Lower leg skin (tissue), 4 donors: ENCODE measurements around the gene CNDP2. TPM values are rescaled to one million over a fixed set of nuclear protein-coding genes. Genes with fewer than 3 reads are reported as not detected.
"Not testable (repeated sequence)": the region's sequence is repeated elsewhere in the genome, so short reads cannot be mapped to it uniquely, and the experiment has no call there.

Experiments used
- DNase-seq, 2 donors: peaks; one replicate each; pipeline ENCODE4 v3.0.0-alpha.2; 2019; ENCODE audit warnings: low spot score in 2 of 2
- H3K4me3 ChIP-seq: fragments of 200-600 bp; sonication (generic); 2 replicates; pipeline ENCODE4 v1.5.1; 2017; ENCODE audit warnings: mild to moderate bottlenecking, low read depth; ENCODE audit not compliant: poor library complexity, severe bottlenecking
- POLR2A ChIP-seq, 2 donors: fragments of 450-650 bp; IDR thresholded peaks; one replicate each; pipeline ENCODE4 v1.6.1; 2016 to 2017; ENCODE audit warnings: antibody characterized with exemption in 2 of 2, mild to moderate bottlenecking in 1 of 2, moderate library complexity in 1 of 2
- WGBS, 2 donors: methylation state at CpG; one replicate each; pipeline ENCODE4 v1.1.5; 2018; 5-methylcytosine and 5-hydroxymethylcytosine counted together
- intact Hi-C: fragments of 100-400 bp; cut with DNase I; formaldehyde crosslinking; loops from one replicate; pipeline ENCODE4 v1.15.0; 2023; ENCODE audit warnings: low total_unique reads
- total RNA-seq, 4 donors: library from RNA; depleted of rRNA; stranded (reverse); fragments of >200 nt; gene quantifications; one replicate each; pipeline ENCODE4 v1.1.0, GENCODE V29; 2016
- TF ChIP-seq, protein P1 (sequence below), 3 donors: fragments of 450-650 bp; IDR thresholded peaks; one replicate each; pipeline ENCODE4 v1.5.1; 2016; ENCODE audit warnings: antibody characterized with exemption in 3 of 3, mild to moderate bottlenecking in 3 of 3, moderate library complexity in 2 of 3

CNDP2 gene
- total RNA-seq, 4 donors from 2014 or later, result 56.0 to 78.2 (median 73.0) TPM

DNA sequence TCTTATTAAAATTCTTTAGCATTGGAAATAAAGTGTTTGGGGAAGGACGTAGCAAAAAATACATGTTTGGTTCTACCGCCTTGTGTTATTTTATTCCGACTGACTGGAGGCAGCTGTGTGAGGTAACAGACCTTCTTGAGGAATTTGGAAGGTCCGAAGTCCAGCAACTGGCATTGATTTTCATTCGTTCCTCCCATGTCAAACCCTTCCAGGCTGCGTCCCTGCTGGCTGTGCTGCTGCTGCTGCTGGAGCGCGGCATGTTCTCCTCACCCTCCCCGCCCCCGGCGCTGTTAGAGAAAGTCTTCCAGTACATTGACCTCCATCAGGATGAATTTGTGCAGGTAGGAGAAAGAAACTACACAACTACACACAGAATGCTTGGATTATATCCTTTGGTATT lies 60.0 kb downstream of the CNDP2 start:
- DNase-seq, result no peak
- intact Hi-C loops, result loop anchor here (10.0 kb wide), 1 partner anchor 201 kb away; no protein-coding TSS in a partner anchor
- 86 to 91% methylated on average over 11 of the region's 11 CpGs for WGBS, 2 donors
- H3K4me3 ChIP-seq, result no peak overlapping the region
- TF ChIP-seq POLR2A (IDR thresholded peaks at IDR 0.05), result no peak
- TF ChIP-seq, protein P1, sequence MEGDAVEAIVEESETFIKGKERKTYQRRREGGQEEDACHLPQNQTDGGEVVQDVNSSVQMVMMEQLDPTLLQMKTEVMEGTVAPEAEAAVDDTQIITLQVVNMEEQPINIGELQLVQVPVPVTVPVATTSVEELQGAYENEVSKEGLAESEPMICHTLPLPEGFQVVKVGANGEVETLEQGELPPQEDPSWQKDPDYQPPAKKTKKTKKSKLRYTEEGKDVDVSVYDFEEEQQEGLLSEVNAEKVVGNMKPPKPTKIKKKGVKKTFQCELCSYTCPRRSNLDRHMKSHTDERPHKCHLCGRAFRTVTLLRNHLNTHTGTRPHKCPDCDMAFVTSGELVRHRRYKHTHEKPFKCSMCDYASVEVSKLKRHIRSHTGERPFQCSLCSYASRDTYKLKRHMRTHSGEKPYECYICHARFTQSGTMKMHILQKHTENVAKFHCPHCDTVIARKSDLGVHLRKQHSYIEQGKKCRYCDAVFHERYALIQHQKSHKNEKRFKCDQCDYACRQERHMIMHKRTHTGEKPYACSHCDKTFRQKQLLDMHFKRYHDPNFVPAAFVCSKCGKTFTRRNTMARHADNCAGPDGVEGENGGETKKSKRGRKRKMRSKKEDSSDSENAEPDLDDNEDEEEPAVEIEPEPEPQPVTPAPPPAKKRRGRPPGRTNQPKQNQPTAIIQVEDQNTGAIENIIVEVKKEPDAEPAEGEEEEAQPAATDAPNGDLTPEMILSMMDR (IDR thresholded peaks at IDR 0.05), result no peak

DNA sequence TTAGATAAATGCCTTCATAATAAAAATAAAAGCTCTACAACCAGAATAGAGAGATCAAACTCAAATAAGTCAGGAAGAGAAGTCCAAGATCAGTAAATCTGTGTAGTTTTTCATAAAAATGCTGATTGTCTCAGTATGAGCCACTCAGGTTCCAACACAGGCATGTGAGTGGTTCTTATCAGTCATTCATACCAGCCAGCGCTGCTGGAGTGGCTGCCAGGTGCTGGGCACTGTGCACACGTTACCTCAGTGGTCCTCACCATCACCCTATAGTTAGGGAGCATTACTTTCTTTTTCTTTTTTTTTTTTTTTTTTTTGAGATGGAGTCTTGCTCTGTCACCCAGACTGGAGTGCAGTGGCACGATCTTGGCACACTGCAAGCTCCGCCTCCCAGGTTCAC lies 61.9 kb downstream of the CNDP2 start:
- H3K4me3 ChIP-seq, result no peak overlapping the region
- DNase-seq, result no peak
- TF ChIP-seq POLR2A (IDR thresholded peaks at IDR 0.05), result no peak
- TF ChIP-seq, protein P1 (IDR thresholded peaks at IDR 0.05), result no peak
- intact Hi-C loops, result loop anchor here (10.0 kb wide), 1 partner anchor 203 kb away; no protein-coding TSS in a partner anchor
- 69 to 92% methylated on average over 4 of the region's 4 CpGs for WGBS, 2 donors

- intact Hi-C loops, result no loop called here
- 63 to 68% methylated on average over 4 of the region's 4 CpGs for WGBS, 2 donors
- no peak for TF ChIP-seq POLR2A (IDR thresholded peaks at IDR 0.05)
- TF ChIP-seq, protein P1 (IDR thresholded peaks at IDR 0.05), result no peak
- no peak overlapping the region for H3K4me3 ChIP-seq
- DNase-seq, result peak in 1 of 2 donors; percentile 29
Observed at GRCh38 chr18:74562131-74562730, 66.1 kb downstream of the CNDP2 start.

GRCh38 chr18:74562775-74563174 lies 66.6 kb downstream of the CNDP2 start:
- TF ChIP-seq POLR2A (IDR thresholded peaks at IDR 0.05), result no peak
- TF ChIP-seq, protein P1 (IDR thresholded peaks at IDR 0.05), result no peak
- 82 to 85% methylated on average over 4 of the region's 4 CpGs for WGBS, 2 donors
- H3K4me3 ChIP-seq, result no peak overlapping the region
- intact Hi-C loops, result no loop called here
- DNase-seq, result peak in 1 of 2 donors; percentile 15

GRCh38 chr18:74563999-74564398 lies 67.8 kb downstream of the CNDP2 start:
- intact Hi-C loops, result no loop called here
- 44 to 45% methylated on average over 3 of the region's 3 CpGs for WGBS, 2 donors
- TF ChIP-seq, protein P1 (IDR thresholded peaks at IDR 0.05), result no peak
- no peak overlapping the region for H3K4me3 ChIP-seq
- DNase-seq, result no peak

DNA sequence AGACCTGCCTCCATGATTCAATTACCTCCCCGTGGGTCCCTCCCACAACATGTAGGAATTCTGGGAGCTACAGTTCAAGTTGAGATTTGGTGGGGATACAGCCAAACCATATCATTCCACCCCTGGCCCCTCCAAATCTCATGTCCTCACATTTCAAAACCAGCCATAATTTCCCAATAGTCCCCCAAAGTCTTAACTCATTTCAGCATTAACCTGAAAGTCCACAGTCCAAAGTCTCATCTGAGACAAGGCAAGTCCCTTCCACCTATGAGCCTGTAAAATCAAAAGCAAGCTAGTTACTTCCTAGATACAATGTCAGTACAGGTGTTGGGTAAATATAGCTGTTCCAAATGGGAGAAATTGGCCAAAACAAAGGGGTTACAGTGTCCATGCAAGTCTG lies 69.0 kb downstream of the CNDP2 start:
- intact Hi-C loops, H3K4me3 ChIP-seq, DNase-seq: not testable (repeated sequence)
- WGBS, 2 donors, result 93 to 100% methylated on average over 1 of the region's 1 CpG

GRCh38 chr18:74565993-74566392 lies 69.8 kb downstream of the CNDP2 start:
- H3K4me3 ChIP-seq, intact Hi-C loops: not testable (repeated sequence)
- 75 to 91% methylated on average over 3 of the region's 3 CpGs for WGBS, 2 donors
- peak in 1 of 2 donors; percentile 29 for DNase-seq
